Activated CD4-positive, alpha-beta T cell treated with anti-CD3 and anti-CD28 coated beads, Interleukin-2, amount 10 ng/mL, durations not matched to agents 24 days and 14 days (primary cell): Measurements from ENCODE around the gene GPR152. TPM values are rescaled to one million over a fixed set of nuclear protein-coding genes. Genes with fewer than 3 reads are reported as not detected.
A peak's percentile ranks its signal among the peaks of the same experiment; 100 is the strongest.

Source experiments
- DNase-seq: peaks from one replicate; pipeline ENCODE4 v3.0.0; 2022
- H3K27ac Mint-ChIP-seq: one replicate; pipeline ENCODE4 v1.8.0; 2022; ENCODE audit warnings: mild to moderate bottlenecking, mixed read lengths
- H3K27me3 Mint-ChIP-seq: one replicate; pipeline ENCODE4 v1.8.0; 2022; ENCODE audit warnings: mixed read lengths
- H3K36me3 Mint-ChIP-seq: one replicate; pipeline ENCODE4 v1.8.0; 2022; ENCODE audit warnings: low read depth, mild to moderate bottlenecking, mixed read lengths
- H3K4me1 Mint-ChIP-seq: one replicate; pipeline ENCODE4 v1.8.0; 2021; ENCODE audit warnings: mixed read lengths
- H3K4me3 Mint-ChIP-seq: one replicate; pipeline ENCODE4 v1.8.0; 2022; ENCODE audit warnings: mild to moderate bottlenecking, moderate library complexity, mixed read lengths
- H3K9me3 Mint-ChIP-seq: one replicate; pipeline ENCODE4 v1.8.0; 2021; ENCODE audit warnings: mixed read lengths
- intact Hi-C: fragments of 100-400 bp; cut with micrococcal nuclease; formaldehyde crosslinking; loops from one replicate; pipeline ENCODE4 v1.15.1; 2023
- total RNA-seq: library from RNA; stranded (reverse); gene quantifications from 2 replicates; pipeline ENCODE4 v1.2.3, GENCODE V29; 2022

GPR152 gene
- total RNA-seq, 1 donor from 2014 or later, result not detected

DNA sequence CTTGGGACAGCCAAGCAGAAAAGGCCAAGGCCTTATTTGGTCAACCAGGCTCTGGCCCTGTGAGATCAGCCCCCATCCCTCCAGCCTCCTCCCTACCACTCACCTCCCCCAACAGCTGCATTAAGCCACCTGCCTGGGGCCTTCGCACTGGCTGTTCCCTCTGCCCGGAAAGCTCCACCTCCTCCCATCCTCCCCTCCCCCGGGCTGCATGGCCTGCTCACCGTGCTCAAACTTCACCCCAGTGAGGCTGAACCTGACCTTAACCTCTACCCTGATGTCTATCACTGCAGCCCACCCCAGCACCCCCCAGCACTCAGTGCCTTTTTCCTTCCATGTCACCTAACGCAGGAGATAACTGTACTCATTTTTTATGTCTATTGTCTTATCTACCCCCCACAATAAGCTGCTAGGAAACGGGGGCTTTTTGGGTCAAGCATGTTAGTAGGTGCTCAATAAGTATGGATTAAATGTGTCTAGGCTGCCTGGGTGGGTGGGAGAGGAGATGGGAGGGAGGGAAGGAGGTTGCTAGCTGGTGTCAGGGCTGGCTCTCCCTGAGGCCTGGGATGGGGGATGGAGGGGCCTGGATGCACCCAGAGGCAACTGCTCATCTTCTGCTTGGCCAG lies 16.0 kb downstream of the GPR152 start:
- Mint-ChIP-seq H3K9me3 (no peaks in the 10 kb centered on the region), H3K4me3 (peak overlapping the region; percentile 99), H3K27ac (peak overlapping the region; percentile 82), H3K27me3 (no peaks in the 10 kb centered on the region), H3K36me3 (peaks cover 54% of the 10 kb centered on the region), H3K4me1 (peaks cover 44% of the 10 kb centered on the region)
- intact Hi-C loops, result loop anchor here (1.0 to 2.0 kb wide), 5 partner anchors 8 to 70 kb away; partner anchors contain the start of genes RPS6KB2 and TMEM134
- DNase-seq, result peak; percentile 90

DNA sequence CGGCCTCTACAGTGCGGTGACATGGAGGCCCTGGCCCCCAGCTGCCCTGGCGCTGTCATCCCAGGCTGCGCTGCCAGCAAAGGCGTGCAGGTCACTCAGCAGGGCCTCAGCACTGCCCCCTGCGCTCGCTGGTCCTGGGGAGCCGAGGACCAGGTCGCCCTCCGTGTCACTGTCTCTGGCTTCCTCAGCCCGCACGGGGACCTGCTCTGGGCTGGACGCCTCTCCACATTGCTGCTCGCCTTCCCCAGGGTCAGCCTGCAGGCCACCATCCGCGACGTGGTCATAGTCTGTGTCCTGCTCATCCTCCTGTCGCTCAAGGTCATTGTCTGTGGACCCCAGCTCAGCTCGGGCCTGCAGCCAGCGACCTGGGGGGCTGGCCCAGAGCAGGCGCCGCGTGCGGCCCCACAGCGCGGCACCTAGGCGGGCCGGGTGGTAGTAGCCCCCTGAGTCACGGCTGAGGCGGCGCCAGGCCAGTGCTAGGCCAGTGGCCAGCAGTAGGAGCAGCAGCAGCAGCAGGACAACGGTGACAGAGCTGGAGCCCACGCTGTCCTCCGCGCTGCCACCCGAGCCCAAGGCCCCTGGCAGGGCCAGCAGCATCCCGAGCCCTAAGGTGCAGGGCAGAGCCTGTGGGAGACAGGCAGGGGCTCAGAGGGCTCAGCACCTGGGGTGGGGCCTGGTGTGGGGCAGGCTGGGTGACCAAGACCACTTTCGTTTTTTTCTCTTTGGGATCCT lies 16.6 kb downstream of the GPR152 start:
- H3K27me3 Mint-ChIP-seq, result no peaks in the 10 kb centered on the region
- peaks cover 54% of the 10 kb centered on the region for H3K36me3 Mint-ChIP-seq
- H3K4me1 Mint-ChIP-seq, result peaks cover 42% of the 10 kb centered on the region
- H3K9me3 Mint-ChIP-seq, result no peaks in the 10 kb centered on the region
- intact Hi-C loops, result loop anchor here (1.0 to 2.0 kb wide), 4 partner anchors 8 to 51 kb away; partner anchors contain the start of genes RPS6KB2 and TMEM134
- H3K27ac Mint-ChIP-seq, result peak overlapping the region; percentile 86
- H3K4me3 Mint-ChIP-seq, result peak overlapping the region; percentile 99
- no peak for DNase-seq

GRCh38 chr11:67435031-67435726 lies 17.4 kb downstream of the GPR152 start:
- no peak for DNase-seq
- Mint-ChIP-seq H3K27ac (peak overlapping the region; percentile 86), H3K4me3 (peak overlapping the region; percentile 99), H3K27me3 (no peaks in the 10 kb centered on the region), H3K9me3 (no peaks in the 10 kb centered on the region), H3K36me3 (peaks cover 59% of the 10 kb centered on the region), H3K4me1 (peaks cover 36% of the 10 kb centered on the region)
- intact Hi-C loops, result no loop called here

DNA sequence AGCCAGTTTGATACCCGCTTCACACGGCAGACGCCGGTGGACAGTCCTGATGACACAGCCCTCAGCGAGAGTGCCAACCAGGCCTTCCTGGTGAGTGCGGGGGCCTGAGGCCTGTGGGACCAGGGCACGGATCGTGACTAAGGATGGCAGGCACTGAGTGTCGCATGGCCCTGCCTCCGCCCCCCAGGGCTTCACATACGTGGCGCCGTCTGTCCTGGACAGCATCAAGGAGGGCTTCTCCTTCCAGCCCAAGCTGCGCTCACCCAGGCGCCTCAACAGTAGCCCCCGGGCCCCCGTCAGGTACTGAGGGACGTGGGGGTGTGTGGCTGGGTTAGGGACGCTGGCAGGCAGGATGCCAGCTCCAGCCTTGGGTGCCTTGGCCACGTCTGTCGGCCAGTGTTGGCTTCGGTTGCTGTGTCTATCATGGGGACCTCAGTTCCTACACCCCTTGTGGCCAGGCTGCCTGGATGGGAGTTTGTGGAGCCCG lies 18.1 kb downstream of the GPR152 start:
- Mint-ChIP-seq H3K27ac (no peak overlapping the region), H3K4me3 (peak overlapping the region; percentile 41), H3K27me3 (no peaks in the 10 kb centered on the region), H3K36me3 (peaks cover 57% of the 10 kb centered on the region), H3K4me1 (peaks cover 31% of the 10 kb centered on the region), H3K9me3 (no peaks in the 10 kb centered on the region)
- intact Hi-C loops, result no loop called here
- no peak for DNase-seq

DNA sequence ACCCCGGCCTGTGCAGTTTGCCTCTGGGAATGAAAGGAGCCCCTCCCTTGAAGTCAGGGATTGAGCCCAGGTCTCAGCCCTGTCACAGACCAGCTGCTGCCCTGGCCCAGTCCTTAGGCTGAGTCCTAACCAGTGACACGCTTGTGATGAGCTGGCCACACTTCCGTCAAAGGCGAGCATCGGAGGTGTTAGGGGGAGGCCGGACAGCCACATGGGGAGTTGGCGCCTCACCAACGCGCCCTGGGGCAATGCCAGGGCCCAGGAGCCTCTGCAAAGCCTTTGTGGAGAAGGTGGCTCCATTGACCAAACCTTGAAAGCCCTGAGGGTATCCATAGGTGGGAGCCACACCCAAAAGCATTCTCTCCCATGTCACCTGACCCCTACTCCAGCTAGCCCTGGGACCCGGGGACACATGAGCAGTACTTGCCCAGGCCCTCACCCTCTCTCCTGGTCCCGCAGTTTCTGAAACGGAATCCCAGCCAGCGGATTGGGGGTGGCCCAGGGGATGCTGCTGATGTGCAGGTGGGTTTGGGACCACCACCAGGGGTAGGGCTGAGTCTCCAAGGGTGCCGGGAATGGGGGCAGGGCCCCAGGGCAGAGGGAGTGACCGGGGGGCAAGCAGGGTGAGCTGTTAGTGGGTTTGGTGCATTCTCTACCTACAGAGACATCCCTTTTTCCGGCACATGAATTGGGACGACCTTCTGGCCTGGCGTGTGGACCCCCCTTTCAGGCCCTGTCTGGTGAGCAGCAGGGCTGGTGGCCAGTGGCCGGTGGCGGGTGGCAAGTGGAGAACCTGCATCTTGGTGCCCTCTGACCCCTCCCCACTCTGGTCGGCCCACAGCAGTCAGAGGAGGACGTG lies 18.8 kb downstream of the GPR152 start:
- Mint-ChIP-seq H3K4me1 (peaks cover 26% of the 10 kb centered on the region), H3K36me3 (peaks cover 51% of the 10 kb centered on the region), H3K9me3 (no peaks in the 10 kb centered on the region), H3K4me3 (peak overlapping the region; percentile 41), H3K27ac (peak overlapping the region; percentile 58), H3K27me3 (no peaks in the 10 kb centered on the region)
- DNase-seq, result no peak
- intact Hi-C loops, result no loop called here

DNA sequence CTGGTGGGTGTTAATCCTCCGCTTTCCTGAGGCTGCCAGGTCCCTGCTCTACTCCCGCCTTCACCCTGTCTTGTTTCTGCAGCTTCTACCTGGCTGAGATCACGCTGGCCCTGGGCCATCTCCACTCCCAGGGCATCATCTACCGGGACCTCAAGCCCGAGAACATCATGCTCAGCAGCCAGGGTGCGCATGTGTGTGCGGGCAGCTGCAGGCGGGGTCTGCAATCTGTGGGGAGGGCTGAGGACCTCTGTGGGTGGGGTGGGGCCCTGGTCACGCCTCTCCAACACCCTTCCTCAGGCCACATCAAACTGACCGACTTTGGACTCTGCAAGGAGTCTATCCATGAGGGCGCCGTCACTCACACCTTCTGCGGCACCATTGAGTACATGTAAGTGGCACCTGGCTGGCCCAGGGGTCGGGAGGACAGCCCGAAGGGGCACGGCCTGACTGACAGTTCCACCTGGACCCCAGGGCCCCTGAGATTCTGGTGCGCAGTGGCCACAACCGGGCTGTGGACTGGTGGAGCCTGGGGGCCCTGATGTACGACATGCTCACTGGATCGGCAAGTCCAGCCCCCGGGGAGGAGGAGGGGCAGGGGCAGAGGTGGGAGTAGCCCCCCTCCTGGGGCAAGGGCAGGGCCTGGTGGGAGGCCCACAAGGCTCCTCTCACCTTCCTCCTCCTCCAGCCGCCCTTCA lies 19.7 kb downstream of the GPR152 start:
- H3K27me3 Mint-ChIP-seq, result no peaks in the 10 kb centered on the region
- no peak overlapping the region for H3K4me3 Mint-ChIP-seq
- intact Hi-C loops, result no loop called here
- H3K27ac Mint-ChIP-seq, result peak overlapping the region; percentile 58
- H3K9me3 Mint-ChIP-seq, result no peaks in the 10 kb centered on the region
- no peak for DNase-seq
- H3K4me1 Mint-ChIP-seq, result peaks cover 25% of the 10 kb centered on the region
- H3K36me3 Mint-ChIP-seq, result peaks cover 46% of the 10 kb centered on the region

DNA sequence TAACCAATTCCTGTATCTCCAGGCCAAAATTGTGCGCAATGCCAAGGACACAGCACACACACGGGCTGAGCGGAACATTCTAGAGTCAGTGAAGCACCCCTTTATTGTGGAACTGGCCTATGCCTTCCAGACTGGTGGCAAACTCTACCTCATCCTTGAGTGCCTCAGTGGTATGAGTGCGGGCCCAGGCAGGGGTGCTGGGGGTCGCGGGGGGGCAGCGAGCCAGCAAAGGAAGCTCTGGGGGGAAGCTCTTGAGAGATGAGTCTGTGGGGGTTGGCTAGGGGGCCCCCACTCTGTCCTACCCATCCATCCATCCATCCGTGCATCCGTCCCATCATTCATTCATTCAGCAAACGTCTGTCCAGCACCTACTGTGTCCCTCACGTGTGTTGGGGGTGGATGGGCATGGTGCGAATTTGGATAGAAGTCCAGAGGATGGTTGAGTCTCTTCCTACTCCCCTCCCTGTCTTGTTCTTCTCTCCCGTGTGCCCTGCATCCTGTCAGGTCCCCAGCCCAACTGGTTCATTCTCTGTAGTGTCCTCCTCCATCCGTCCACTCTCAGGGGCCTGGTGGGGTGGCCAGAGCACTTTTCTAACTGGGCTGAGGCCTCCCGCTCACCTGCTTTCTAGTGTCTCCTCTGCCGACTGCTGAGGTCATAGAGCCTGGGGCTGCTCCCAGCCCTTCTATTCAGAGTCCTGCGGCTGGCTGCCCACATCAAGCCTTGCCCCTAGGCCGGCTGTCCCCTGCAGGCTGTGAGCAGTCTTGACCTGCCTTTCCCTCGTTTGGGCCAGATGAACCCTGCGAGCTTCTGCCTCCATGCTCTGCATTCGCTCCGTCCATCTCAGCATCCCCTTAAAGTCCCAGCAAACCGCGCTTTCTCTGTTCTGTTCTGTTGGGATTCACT lies 20.9 kb downstream of the GPR152 start:
- no peaks in the 10 kb centered on the region for H3K9me3 Mint-ChIP-seq
- intact Hi-C loops, result no loop called here
- peak overlapping the region; percentile 26 for H3K4me3 Mint-ChIP-seq
- peak overlapping the region; percentile 51 for H3K27ac Mint-ChIP-seq
- H3K27me3 Mint-ChIP-seq, result no peaks in the 10 kb centered on the region
- peaks cover 37% of the 10 kb centered on the region for H3K36me3 Mint-ChIP-seq
- DNase-seq, result no peak
- peaks cover 30% of the 10 kb centered on the region for H3K4me1 Mint-ChIP-seq

GRCh38 chr11:67429722-67430121 lies 22.8 kb downstream of the GPR152 start:
- Mint-ChIP-seq H3K4me3 (peak overlapping the region; percentile 50), H3K27me3 (no peaks in the 10 kb centered on the region), H3K4me1 (peaks cover 28% of the 10 kb centered on the region), H3K36me3 (peaks cover 25% of the 10 kb centered on the region), H3K9me3 (no peaks in the 10 kb centered on the region), H3K27ac (no peak overlapping the region)
- intact Hi-C loops, result loop anchor here (2.0 to 10.0 kb wide), 2 partner anchors 77 to 175 kb away; partner anchors contain the start of genes NDUFV1 and POLD4
- no peak for DNase-seq

- H3K27ac Mint-ChIP-seq, result peak overlapping the region; percentile 97
- peak overlapping the region; percentile 98 for H3K4me3 Mint-ChIP-seq
- intact Hi-C loops, result loop anchor here (2.0 to 10.0 kb wide), 2 partner anchors 76 to 176 kb away; partner anchors contain the start of genes NDUFV1 and POLD4
- peaks cover 24% of the 10 kb centered on the region for H3K36me3 Mint-ChIP-seq
- H3K27me3 Mint-ChIP-seq, result no peaks in the 10 kb centered on the region
- peaks cover 30% of the 10 kb centered on the region for H3K4me1 Mint-ChIP-seq
- no peaks in the 10 kb centered on the region for H3K9me3 Mint-ChIP-seq
- no peak for DNase-seq
These were observed 23.4 kb downstream of the GPR152 start for GRCh38 chr11:67429038-67429668.

DNA sequence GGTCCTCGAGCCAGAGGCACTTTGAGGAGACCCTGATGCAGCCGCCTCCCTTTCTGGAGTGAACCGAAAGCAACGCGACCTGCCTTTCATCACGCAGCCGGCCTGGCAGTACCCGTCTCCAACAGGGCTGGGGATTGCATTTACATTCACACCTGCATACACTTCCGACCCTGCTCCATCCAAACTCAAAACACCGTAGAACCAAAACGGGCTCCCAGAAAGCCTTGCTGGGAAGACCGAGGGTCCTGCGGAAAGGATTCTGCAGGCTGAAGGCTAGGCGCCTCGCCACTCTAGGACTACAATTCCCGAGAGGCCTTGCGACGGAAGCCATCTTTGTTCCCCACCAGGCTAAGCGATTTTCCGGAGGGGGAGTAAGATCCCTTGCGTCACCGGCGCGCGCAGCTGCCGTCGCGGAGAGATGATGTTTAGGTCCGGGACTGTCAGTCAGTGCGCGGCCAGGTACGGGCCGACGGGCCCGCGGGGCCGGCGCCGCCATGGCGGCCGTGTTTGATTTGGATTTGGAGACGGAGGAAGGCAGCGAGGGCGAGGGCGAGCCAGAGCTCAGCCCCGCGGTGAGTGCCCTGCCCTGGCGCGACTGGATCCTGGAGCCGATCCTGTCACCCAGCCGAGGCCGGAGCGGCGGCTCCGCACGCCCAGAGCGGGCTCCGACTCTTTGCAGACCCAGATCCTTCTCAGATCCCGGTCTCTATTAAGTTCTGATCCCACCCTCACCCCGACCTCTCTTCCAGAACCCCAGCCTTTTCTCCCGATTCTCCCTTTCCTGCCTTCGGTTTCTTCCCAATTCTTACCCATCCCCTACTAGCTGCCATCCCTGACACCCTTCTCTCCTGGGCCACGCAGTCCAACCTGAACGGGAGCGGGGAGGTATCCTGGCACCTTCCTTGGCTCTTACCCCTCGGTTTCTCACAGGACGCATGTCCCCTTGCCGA lies 24.2 kb downstream of the GPR152 start, which contains the start of gene RPS6KB2:
Gene RPS6KB2 (plus strand): TSS at position 443 of the 950 bp plus-strand sequence. CDS start 52 bp downstream, at position 495.
- Mint-ChIP-seq H3K4me3 (peak within 1 kb of the TSS; percentile 98), H3K9me3 (no peaks in the 10 kb centered on the region), H3K36me3 (peaks cover 23% of the 10 kb centered on the region), H3K27ac (peak within 1 kb of the TSS; percentile 97), H3K27me3 (no peaks in the 10 kb centered on the region), H3K4me1 (peaks cover 26% of the 10 kb centered on the region)
- intact Hi-C loops, result loop anchor here (1.0 to 10.0 kb wide), 6 partner anchors 8 to 176 kb away; partner anchors contain the start of genes NDUFV1, POLD4, PPP1CA and TMEM134
- DNase-seq, result peak; percentile 100
